H9 (cell line): ENCODE measurements around the gene NPFFR2. TPM values are rescaled to one million over a fixed set of nuclear protein-coding genes. Genes with fewer than 3 reads are reported as not detected.

Experiments used
- DNase-seq: peaks from one replicate; pipeline ENCODE4 v3.0.0-alpha.2; 2017
- H2AFZ ChIP-seq: one replicate; pipeline ENCODE4 v1.6.1; 2013; ENCODE audit warnings: mild to moderate bottlenecking, low read length, control low read depth, moderate library complexity
- H2AK5ac ChIP-seq: 2 replicates; pipeline ENCODE4 v1.6.1; 2013; ENCODE audit warnings: low read length, control low read depth, mixed read lengths; ENCODE audit not compliant: insufficient read length
- H2BK120ac ChIP-seq: one replicate; pipeline ENCODE4 v1.6.1; 2013; ENCODE audit warnings: low read depth, mild to moderate bottlenecking, low read length, control low read depth, inconsistent platforms; ENCODE audit not compliant: poor library complexity, severe bottlenecking
- H2BK12ac ChIP-seq: 2 replicates; pipeline ENCODE4 v1.6.1; 2013; ENCODE audit warnings: low read length, control low read depth, mixed read lengths, low read depth; ENCODE audit not compliant: insufficient read length
- H2BK15ac ChIP-seq: 2 replicates; pipeline ENCODE4 v1.6.1; 2013; ENCODE audit warnings: low read depth, low read length, control low read depth
- H2BK20ac ChIP-seq: one replicate; pipeline ENCODE4 v1.6.1; 2013; ENCODE audit warnings: low read depth, mild to moderate bottlenecking, low read length, control low read depth, inconsistent platforms; ENCODE audit not compliant: poor library complexity, severe bottlenecking
- H2BK5ac ChIP-seq: 2 replicates; pipeline ENCODE4 v1.6.1; 2013; ENCODE audit warnings: low read length, control low read depth, mixed read lengths; ENCODE audit not compliant: insufficient read length
- H3K14ac ChIP-seq: 2 replicates; pipeline ENCODE4 v1.6.1; 2013; ENCODE audit warnings: low read length, control low read depth; ENCODE audit not compliant: insufficient read depth
- H3K18ac ChIP-seq: 2 replicates; pipeline ENCODE4 v1.6.1; 2013; ENCODE audit warnings: low read depth, mild to moderate bottlenecking, mixed read lengths, low read length, control low read depth; ENCODE audit not compliant: insufficient read length
- H3K23ac ChIP-seq: 2 replicates; pipeline ENCODE4 v1.6.1; 2013; ENCODE audit warnings: low read length, control low read depth, mixed read lengths, low read depth; ENCODE audit not compliant: insufficient read length
- H3K23me2 ChIP-seq: 2 replicates; pipeline ENCODE4 v1.6.1; 2013; ENCODE audit warnings: low read depth, mild to moderate bottlenecking, mixed read lengths, low read length, control low read depth; ENCODE audit not compliant: insufficient read length, poor library complexity, severe bottlenecking
- H3K27ac ChIP-seq: 2 replicates; pipeline ENCODE4 v1.5.1; 2013; ENCODE audit warnings: low read length, control low read depth, mixed read lengths, low read depth; ENCODE audit not compliant: insufficient read length
- H3K27me3 ChIP-seq: 2 replicates; pipeline ENCODE4 v1.6.1; 2013; ENCODE audit warnings: low read length, control low read depth, inconsistent platforms; ENCODE audit not compliant: insufficient read depth
- H3K4ac ChIP-seq: 2 replicates; pipeline ENCODE4 v1.6.1; 2013; ENCODE audit warnings: low read depth, mild to moderate bottlenecking, control low read depth, inconsistent platforms, low read length, moderate library complexity
- H3K4me1 ChIP-seq: 2 replicates; pipeline ENCODE4 v1.6.1; 2013; ENCODE audit warnings: low read length, control low read depth, inconsistent platforms; ENCODE audit not compliant: insufficient read depth
- H3K4me2 ChIP-seq: 2 replicates; pipeline ENCODE4 v1.6.1; 2013; ENCODE audit warnings: low read length, control low read depth, mixed read lengths; ENCODE audit not compliant: insufficient read length, insufficient read depth
- H3K56ac ChIP-seq: 2 replicates; pipeline ENCODE4 v1.6.1; 2013; ENCODE audit warnings: low read depth, mild to moderate bottlenecking, mixed read lengths, low read length, control low read depth; ENCODE audit not compliant: insufficient read length
- H3K79me1 ChIP-seq: 2 replicates; pipeline ENCODE4 v1.6.1; 2013; ENCODE audit warnings: low read depth, mild to moderate bottlenecking, moderate library complexity, low read length, control low read depth, inconsistent platforms; ENCODE audit not compliant: insufficient read depth, poor library complexity, severe bottlenecking
- H3K79me2 ChIP-seq: 2 replicates; pipeline ENCODE4 v1.6.1; 2013; ENCODE audit warnings: low read length, control low read depth, inconsistent platforms; ENCODE audit not compliant: insufficient read depth
- H3K9ac ChIP-seq: 2 replicates; pipeline ENCODE4 v1.6.1; 2013; ENCODE audit warnings: low read length, control low read depth, mixed read lengths; ENCODE audit not compliant: insufficient read length; ENCODE audit errors: extremely low read depth
- H3K9me3 ChIP-seq: one replicate; pipeline ENCODE4 v1.6.1; 2013; ENCODE audit warnings: low read depth, low read length, inconsistent platforms; ENCODE audit not compliant: control insufficient read depth
- H3T11ph ChIP-seq: one replicate; pipeline ENCODE4 v1.6.1; 2013; ENCODE audit warnings: mild to moderate bottlenecking, low read length, control low read depth, inconsistent platforms
- H4K20me1 ChIP-seq: one replicate; pipeline ENCODE4 v1.6.1; 2013; ENCODE audit not compliant: control insufficient read depth, insufficient read length, insufficient read depth
- H4K5ac ChIP-seq: 2 replicates; pipeline ENCODE4 v1.6.1; 2013; ENCODE audit warnings: low read depth, mild to moderate bottlenecking, mixed read lengths, low read length, control low read depth; ENCODE audit not compliant: insufficient read length
- H4K8ac ChIP-seq: replicated peaks from 2 replicates; pipeline ENCODE4 v1.6.1; 2013; ENCODE audit warnings: low read length, control low read depth, mixed read lengths, low read depth; ENCODE audit not compliant: insufficient read length
- H4K91ac ChIP-seq: 2 replicates; pipeline ENCODE4 v1.6.1; 2013; ENCODE audit warnings: low read depth, mild to moderate bottlenecking, moderate library complexity, mixed read lengths, low read length, control low read depth; ENCODE audit not compliant: insufficient read length
- H3K27ac Mint-ChIP-seq, 3 experiments: 2 replicates in 2 of 3; 3 replicates in 1 of 3; pipeline ENCODE4 v1.8.0; 2020 to 2021; ENCODE audit warnings: mixed read lengths in 3 of 3, mild to moderate bottlenecking in 1 of 3, moderate library complexity in 1 of 3
- H3K27me3 Mint-ChIP-seq: 2 replicates; pipeline ENCODE4 v1.8.0; 2021; ENCODE audit warnings: low read depth, mild to moderate bottlenecking, moderate library complexity, mixed read lengths
- H3K36me3 Mint-ChIP-seq, 3 experiments: 2 replicates in 2 of 3; 3 replicates in 1 of 3; pipeline ENCODE4 v1.8.0; 2020 to 2021; ENCODE audit warnings: low read depth in 3 of 3, mixed read lengths in 3 of 3; ENCODE audit not compliant: insufficient read depth in 1 of 3
- H3K4me1 Mint-ChIP-seq, 2 experiments: 2 replicates each; pipeline ENCODE4 v1.8.0; 2020; ENCODE audit warnings: mixed read lengths in 2 of 2
- H3K4me3 Mint-ChIP-seq, 2 experiments: 2 replicates in 1 of 2; 3 replicates in 1 of 2; pipeline ENCODE4 v1.8.0; 2020 to 2021; ENCODE audit warnings: mild to moderate bottlenecking in 2 of 2, mixed read lengths in 2 of 2, moderate library complexity in 1 of 2
- H3K9me3 Mint-ChIP-seq, 2 experiments: 2 replicates in 1 of 2; 3 replicates in 1 of 2; pipeline ENCODE4 v1.8.0; 2020; ENCODE audit warnings: mild to moderate bottlenecking in 2 of 2, mixed read lengths in 2 of 2, moderate library complexity in 1 of 2
- CTCF ChIP-seq: fragments of 200-600 bp; sonication (generic); conservative IDR thresholded peaks from 3 replicates; pipeline ENCODE4 v1.8.0; 2021; ENCODE audit warnings: antibody characterized with exemption, mild to moderate bottlenecking
- WGBS: extraction: QIAGEN DNeasy Blood & Tissue Kit; methylation state at CpG from one replicate; pipeline ENCODE4 v1.1.7; 2013; ENCODE audit warnings: missing lambda C conversion rate, low lambda C conversion rate, mixed read lengths; ENCODE audit not compliant: insufficient read length; ENCODE audit errors: extremely low coverage; 5-methylcytosine and 5-hydroxymethylcytosine counted together
- total RNA-seq: library from RNA; stranded (reverse); gene quantifications from 2 replicates; pipeline ENCODE4 v1.2.1, GENCODE V29; 2021

The NPFFR2 gene
- total RNA-seq, 1 experiment from 2014 or later: 7.3 TPM

DNA sequence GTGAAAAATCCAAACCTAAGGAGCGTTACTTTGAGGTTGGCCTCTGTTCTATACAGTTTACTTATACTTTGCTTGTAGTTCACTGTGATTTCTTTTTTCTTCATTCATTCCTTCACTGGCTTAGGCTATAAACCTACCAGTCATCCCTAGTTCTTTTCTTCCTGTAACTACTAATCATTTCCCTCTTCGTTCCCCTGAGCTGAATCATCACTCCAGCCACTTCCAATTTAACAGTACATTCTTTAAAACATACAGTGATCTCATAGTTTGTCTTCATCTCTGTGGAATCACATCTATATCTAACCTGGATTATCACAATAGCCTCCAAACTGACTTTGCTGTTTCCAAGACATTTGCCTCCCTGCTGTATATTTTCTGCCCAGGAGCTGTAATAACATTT, 25.2 kb upstream of the NPFFR2 start:
- H3T11ph ChIP-seq: no peak overlapping the region
- WGBS: no CpG with 5 or more reads among the region's 2 CpGs
- no peaks in the 10 kb centered on the region for H3K23me2 ChIP-seq
- Mint-ChIP-seq H3K27ac (no peak overlapping the region), H3K27me3 (no peaks in the 10 kb centered on the region), H3K36me3 (no peaks in the 10 kb centered on the region; a peak in 1 of 7 replicates), H3K4me3 (no peak overlapping the region), H3K4me1 (no peaks in the 10 kb centered on the region), H3K9me3 (peaks cover 3% of the 10 kb centered on the region in 2 experiments; a peak in 2 of 5 replicates)
- no peak overlapping the region for H3K56ac ChIP-seq
- no peak overlapping the region for H3K27ac ChIP-seq
- no peak overlapping the region for H3K9ac ChIP-seq
- no peak for TF ChIP-seq CTCF
- H3K27me3 ChIP-seq: no peaks in the 10 kb centered on the region
- H2BK120ac ChIP-seq: no peak overlapping the region
- no peak overlapping the region for H3K4me2 ChIP-seq
- H2BK15ac ChIP-seq: no peak overlapping the region
- no peaks in the 10 kb centered on the region for H3K79me1 ChIP-seq
- no peak overlapping the region for H2BK5ac ChIP-seq
- H2BK20ac ChIP-seq: no peak overlapping the region
- H2AFZ ChIP-seq: no peak overlapping the region
- H3K14ac ChIP-seq: no peak overlapping the region
- no peak overlapping the region for H3K23ac ChIP-seq
- no peak overlapping the region for H3K18ac ChIP-seq
- no peak overlapping the region for H3K4ac ChIP-seq
- no peak overlapping the region for H2AK5ac ChIP-seq
- H3K9me3 ChIP-seq: no peaks in the 10 kb centered on the region
- no peak overlapping the region for H4K5ac ChIP-seq
- H2BK12ac ChIP-seq: no peak overlapping the region
- no peaks in the 10 kb centered on the region for H3K4me1 ChIP-seq
- H4K20me1 ChIP-seq: no peaks in the 10 kb centered on the region
- H4K8ac ChIP-seq: no peak overlapping the region
- H3K79me2 ChIP-seq: no peaks in the 10 kb centered on the region
- H4K91ac ChIP-seq: no peak overlapping the region
- DNase-seq: no peak
